Endothelial cell of umbilical vein (primary cell): Measurements from ENCODE around the gene ABCC2. TPM values are rescaled to one million over a fixed set of nuclear protein-coding genes. Genes with fewer than 3 reads are reported as not detected.

Experiments used
- BruUV-seq: library from RNA; stranded (reverse); fragments of 400-500 nt; replicated peaks from 2 replicates; lab custom pipeline; 2021; lab: Mats Ljungman, UMichigan
- CTCF ChIA-PET: fragments of 300-600, 350-600 bp; sonication (Branson Sonifier 250); formaldehyde crosslinking; loops from one replicate; lab custom pipeline; 2021; ENCODE audit warnings: antibody characterized with exemption, inconsistent platforms; lab: Charles Lee
- POLR2A ChIA-PET: fragments of 300-600, 350-600 bp; sonication (Branson Sonifier 250); formaldehyde crosslinking; loops from one replicate; lab custom pipeline; 2021; ENCODE audit warnings: antibody characterized with exemption, inconsistent platforms; lab: Charles Lee
- DNase-seq: peaks from one replicate; pipeline ENCODE4 v3.0.0-alpha.2; 2011; ENCODE audit warnings: low read depth, low spot score
- FAIRE-seq: peaks from 2 replicates; lab custom pipeline; 2011; peaks lifted over from hg19 to GRCh38; lab: Jason Lieb, UNC
- H2AFZ ChIP-seq: 2 replicates; pipeline ENCODE4 v1.6.0; 2012; ENCODE audit warnings: low read depth, low read length, control low read depth, inconsistent platforms
- H3K27ac ChIP-seq: 2 replicates; pipeline ENCODE4 v1.5.1; 2011; ENCODE audit warnings: low read depth, mild to moderate bottlenecking, control low read depth, low read length, moderate library complexity; ENCODE audit not compliant: insufficient read depth
- H3K27me3 ChIP-seq, 2 experiments: 2 replicates each; pipeline versions ENCODE4 v1.6.0 to v1.6.1; 2011; ENCODE audit warnings: low read length in 2 of 2, mixed read lengths in 1 of 2; ENCODE audit not compliant: control insufficient read depth in 2 of 2, insufficient read depth in 2 of 2
- H3K36me3 ChIP-seq, 2 experiments: 2 replicates in 1 of 2; 3 replicates in 1 of 2; pipeline ENCODE4 v1.5.1; 2011; ENCODE audit warnings: low read length in 2 of 2, mild to moderate bottlenecking in 1 of 2, moderate library complexity in 1 of 2; ENCODE audit not compliant: control insufficient read depth in 2 of 2, insufficient read depth in 2 of 2; ENCODE audit errors: extremely low read depth in 1 of 2
- H3K4me1 ChIP-seq: 3 replicates; pipeline ENCODE4 v1.5.1; 2011; ENCODE audit warnings: mild to moderate bottlenecking, low read length; ENCODE audit not compliant: control insufficient read depth, insufficient read depth; ENCODE audit errors: extremely low read depth
- H3K4me2 ChIP-seq: 2 replicates; pipeline ENCODE4 v1.6.1; 2011; ENCODE audit warnings: low read length, control low read depth, mixed read lengths; ENCODE audit not compliant: insufficient read depth
- H3K4me3 ChIP-seq, 3 experiments: fragments of 200-600 bp in 1 of 3; sonication (generic), shearing (Covaris generic) in 1 of 3; replicated peaks in 1 of 3; 2 replicates each; pipeline ENCODE4 v1.5.1; 2011 to 2016; ENCODE audit warnings: control low read depth in 3 of 3, low read length in 3 of 3, mild to moderate bottlenecking in 2 of 3, inconsistent platforms in 1 of 3, low read depth in 1 of 3, moderate library complexity in 1 of 3; ENCODE audit not compliant: insufficient read depth in 1 of 3
- H3K79me2 ChIP-seq: 2 replicates; pipeline ENCODE4 v1.6.0; 2012; ENCODE audit warnings: low read length, inconsistent platforms; ENCODE audit not compliant: control insufficient read depth, insufficient read depth
- H3K9ac ChIP-seq: replicated peaks from 2 replicates; pipeline ENCODE3; 2011; ENCODE audit warnings: low read length, control low read depth; ENCODE audit not compliant: insufficient read depth; ENCODE audit errors: extremely low read depth
- H3K9me1 ChIP-seq: replicated peaks from 3 replicates; pipeline ENCODE4 v1.6.0; 2011; ENCODE audit warnings: mild to moderate bottlenecking, low read length; ENCODE audit not compliant: control insufficient read depth, insufficient read depth; ENCODE audit errors: extremely low read depth
- H3K9me3 ChIP-seq: replicated peaks from 2 replicates; pipeline ENCODE4 v1.5.1; 2012; ENCODE audit warnings: low read length, inconsistent platforms; ENCODE audit not compliant: control insufficient read depth, insufficient read depth
- H4K20me1 ChIP-seq: replicated peaks from 2 replicates; pipeline ENCODE3; 2011; ENCODE audit warnings: mild to moderate bottlenecking, low read length; ENCODE audit not compliant: control insufficient read depth, insufficient read depth; ENCODE audit errors: extremely low read depth
- EZH2 ChIP-seq: IDR thresholded peaks from 2 replicates; pipeline ENCODE4 v1.6.1; 2012; ENCODE audit warnings: borderline replicate concordance, low read depth, mild to moderate bottlenecking, moderate library complexity, low read length, inconsistent platforms; ENCODE audit not compliant: severe bottlenecking
- FOS ChIP-seq: IDR thresholded peaks from 2 replicates; pipeline ENCODE4 v1.6.1; 2011; ENCODE audit warnings: mild to moderate bottlenecking, low read length, moderate library complexity, borderline replicate concordance; ENCODE audit not compliant: insufficient read depth
- GATA2 ChIP-seq: IDR thresholded peaks from 2 replicates; pipeline ENCODE4 v1.7.0; 2011; ENCODE audit warnings: low read depth, mild to moderate bottlenecking, moderate library complexity, mixed read lengths, low read length; ENCODE audit not compliant: insufficient read length, insufficient read depth
- JUN ChIP-seq: IDR thresholded peaks from 2 replicates; pipeline ENCODE4 v1.6.1; 2011; ENCODE audit warnings: borderline replicate concordance, low read depth; ENCODE audit not compliant: insufficient read length, insufficient read depth
- MAX ChIP-seq: IDR thresholded peaks from 2 replicates; pipeline ENCODE4 v1.6.1; 2011; ENCODE audit not compliant: insufficient read depth, insufficient read length
- MYC ChIP-seq: IDR thresholded peaks from one replicate; pipeline ENCODE4 v1.6.1; 2011; ENCODE audit warnings: mild to moderate bottlenecking, low read depth, low read length
- POLR2A ChIP-seq: IDR thresholded peaks from 2 replicates; pipeline ENCODE4 v1.6.1; 2012; ENCODE audit warnings: low read depth, mild to moderate bottlenecking, control low read depth, low read length
- POLR2AphosphoS5 ChIP-seq: IDR thresholded peaks from 2 replicates; pipeline ENCODE4 v1.6.1; 2012; ENCODE audit warnings: low read depth, mild to moderate bottlenecking, control low read depth, low read length, moderate library complexity; ENCODE audit not compliant: insufficient read depth
- dilution Hi-C: fragments of 300-500 bp; cut with MboI; formaldehyde crosslinking; loops from one replicate; pipeline ENCODE4 v1.15.0; 2019; ENCODE audit warnings: low sequenced_read_pairs; ENCODE audit not compliant: extremely low pct_ligation_motif_present
- intact Hi-C: fragments of 100-400 bp; cut with micrococcal nuclease; formaldehyde crosslinking; loops from one replicate; pipeline ENCODE4 v1.10.0; 2022
- polyA plus RNA-seq, 4 experiments: library from polyadenylated mRNA; depleted of rRNA in 3 of 4; stranded (reverse) in 3 of 4; unstranded in 1 of 4; fragments of >200 nt; gene quantifications; 2 replicates each; pipeline versions ENCODE4 v1.2.1 to v1.2.3, GENCODE V29; 2011 to 2012; ENCODE audit warnings: missing spikeins in 1 of 4
- total RNA-seq: library from RNA; stranded (reverse); gene quantifications from 2 replicates; pipeline ENCODE4 v1.2.3, GENCODE V29; 2021

ABCC2 gene
- total and polyA plus RNA-seq, 2 donors (not counting 3 experiments of a cell fraction or from before 2014, with no cell fraction given) = 1.5 to 3.3 TPM

GRCh38 chr10:99872367-99873162 is 90.1 kb downstream of the ABCC2 start:
- H3K9ac ChIP-seq = no peak overlapping the region
- DNase-seq (peak; percentile 40), FAIRE-seq (no peak)
- intact Hi-C loops = no loop called here
- H3K9me3 ChIP-seq = no peaks in the 10 kb centered on the region
- H4K20me1 ChIP-seq = no peaks in the 10 kb centered on the region
- peaks cover under 1% of the 10 kb centered on the region for H3K79me2 ChIP-seq
- peaks cover 4% of the 10 kb centered on the region for H3K4me1 ChIP-seq
- H3K9me1 ChIP-seq = no peaks in the 10 kb centered on the region
- TF ChIP-seq FOS = peak; percentile 42
- TF ChIP-seq POLR2A = peak; percentile 39
- no peak for TF ChIP-seq MYC
- no peak for TF ChIP-seq JUN
- no peak for TF ChIP-seq GATA2
- TF ChIP-seq MAX = no peak
- peak; percentile 36 for TF ChIP-seq POLR2AphosphoS5
- TF ChIP-seq EZH2 = no peak
- POLR2A ChIA-PET = interaction anchor here (0.6 kb wide), 1 partner anchor 474 kb away, joined by 5 read pairs; the partner anchor contains the start of gene SCD
- no peak overlapping the region for H3K4me3 ChIP-seq
- CTCF ChIA-PET = interaction anchor here (1.3 to 2.2 kb wide), 2 partner anchors 13 to 137 kb away, joined by 6 to 9 read pairs; partner anchors contain the start of gene DNMBP
- no TSS peak for BruUV-seq
- dilution Hi-C loops = no loop called here
- H3K36me3 ChIP-seq = peaks cover 22 to 26% of the 10 kb centered on the region in 2 experiments
- no peak overlapping the region for H3K27ac ChIP-seq
- H2AFZ ChIP-seq = no peak overlapping the region
- H3K4me2 ChIP-seq = no peak overlapping the region
- H3K27me3 ChIP-seq = no peaks in the 10 kb centered on the region
